ENCODE measurements around the gene SMCO2. TPM values are rescaled to one million over a fixed set of nuclear protein-coding genes. Genes with fewer than 3 reads are reported as not detected.
A peak's percentile ranks its signal among the peaks of the same experiment; 100 is the strongest.

The SMCO2 gene
- total and polyA plus RNA-seq, 4 donors: 0.16 to 0.33 (median 0.31) TPM; not detected in 1

DNA sequence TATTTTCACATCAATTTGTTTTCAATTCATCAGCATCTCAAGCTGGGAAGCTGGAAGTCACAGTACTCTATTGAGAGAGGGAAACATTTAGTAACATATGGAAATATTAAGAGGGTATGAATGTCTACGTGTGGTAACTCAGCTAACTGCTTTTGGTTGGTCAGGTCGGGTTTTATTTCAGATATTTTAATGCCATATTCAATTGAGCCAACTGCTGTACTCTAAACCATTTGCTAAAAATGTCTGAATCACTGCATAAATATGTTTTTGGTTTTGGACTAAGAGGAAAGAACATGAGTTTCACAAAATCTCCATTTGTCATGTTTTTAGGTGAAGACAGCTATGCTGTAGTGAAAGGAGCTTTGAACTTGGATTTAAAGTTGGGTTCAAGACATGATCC is 58.6 kb downstream of the SMCO2 start:
- H3K9me3 ChIP-seq (ENCODE audit: control insufficient read depth in 4 of 4, insufficient read depth in 3 of 4, low read length in 3 of 4): no peaks in the 10 kb centered on the region
- no peak overlapping the region for H3K4me3 ChIP-seq
- no peak overlapping the region for H3K9ac ChIP-seq (ENCODE audit: insufficient read depth in 1 of 2, low read length in 2 of 2)
- H3K27ac ChIP-seq (ENCODE audit: low read depth in 1 of 2, low read length in 1 of 2): peak overlapping the region in 1 of 2 donors; percentile 64
- H3K4me1 ChIP-seq (ENCODE audit: control insufficient read depth in 5 of 5, insufficient read depth in 5 of 5, low read length in 5 of 5): peaks cover 0 to 5% (median 0%) of the 10 kb centered on the region in 5 donors
- DNase-seq: no peak
- TF ChIP-seq, protein P1, sequence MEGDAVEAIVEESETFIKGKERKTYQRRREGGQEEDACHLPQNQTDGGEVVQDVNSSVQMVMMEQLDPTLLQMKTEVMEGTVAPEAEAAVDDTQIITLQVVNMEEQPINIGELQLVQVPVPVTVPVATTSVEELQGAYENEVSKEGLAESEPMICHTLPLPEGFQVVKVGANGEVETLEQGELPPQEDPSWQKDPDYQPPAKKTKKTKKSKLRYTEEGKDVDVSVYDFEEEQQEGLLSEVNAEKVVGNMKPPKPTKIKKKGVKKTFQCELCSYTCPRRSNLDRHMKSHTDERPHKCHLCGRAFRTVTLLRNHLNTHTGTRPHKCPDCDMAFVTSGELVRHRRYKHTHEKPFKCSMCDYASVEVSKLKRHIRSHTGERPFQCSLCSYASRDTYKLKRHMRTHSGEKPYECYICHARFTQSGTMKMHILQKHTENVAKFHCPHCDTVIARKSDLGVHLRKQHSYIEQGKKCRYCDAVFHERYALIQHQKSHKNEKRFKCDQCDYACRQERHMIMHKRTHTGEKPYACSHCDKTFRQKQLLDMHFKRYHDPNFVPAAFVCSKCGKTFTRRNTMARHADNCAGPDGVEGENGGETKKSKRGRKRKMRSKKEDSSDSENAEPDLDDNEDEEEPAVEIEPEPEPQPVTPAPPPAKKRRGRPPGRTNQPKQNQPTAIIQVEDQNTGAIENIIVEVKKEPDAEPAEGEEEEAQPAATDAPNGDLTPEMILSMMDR (IDR thresholded peaks at IDR 0.05; ENCODE audit: control extremely low read depth, extremely low read depth): no peak
- H3K27me3 ChIP-seq (ENCODE audit: control insufficient read depth in 3 of 3, insufficient read depth in 3 of 3, low read length in 2 of 3): no peaks in the 10 kb centered on the region
- ATAC-seq (ENCODE audit: insufficient read depth, low FRiP score): no peak
- H3K36me3 ChIP-seq (ENCODE audit: control insufficient read depth in 4 of 4, insufficient read depth in 4 of 4, low read length in 4 of 4): no peaks in the 10 kb centered on the region
- 86 to 93% methylated on average over 2 of the region's 2 CpGs for WGBS, 2 donors

DNA sequence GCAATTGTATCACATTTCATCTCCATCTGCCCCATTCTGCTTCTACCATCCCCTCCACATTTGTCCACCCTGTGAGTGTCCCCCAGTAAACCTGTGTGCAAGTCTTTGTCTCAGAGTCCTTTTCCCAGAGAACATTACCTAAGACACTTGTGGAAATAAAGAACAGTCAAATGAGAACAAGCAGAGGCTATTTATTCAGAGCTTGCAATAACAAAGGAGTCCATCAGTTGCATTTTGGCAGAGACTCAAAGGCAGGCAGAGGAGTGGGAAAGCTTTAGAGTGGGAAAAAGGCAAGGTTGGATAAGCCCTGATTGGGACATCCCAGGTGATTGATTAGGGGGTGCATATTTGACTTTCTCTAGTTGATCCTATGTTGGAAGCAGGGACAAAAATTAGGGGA is 59.2 kb downstream of the SMCO2 start:
- peak overlapping the region in 1 of 2 donors; percentile 64 for H3K27ac ChIP-seq (ENCODE audit: low read depth in 1 of 2, low read length in 1 of 2)
- ATAC-seq (ENCODE audit: insufficient read depth, low FRiP score) (no peak), DNase-seq (no peak)
- no peaks in the 10 kb centered on the region for H3K36me3 ChIP-seq (ENCODE audit: control insufficient read depth in 4 of 4, insufficient read depth in 4 of 4, low read length in 4 of 4)
- TF ChIP-seq, protein P1 (IDR thresholded peaks at IDR 0.05; ENCODE audit: control extremely low read depth, extremely low read depth): no peak
- peaks cover 0 to 3% (median 0%) of the 10 kb centered on the region in 5 donors for H3K4me1 ChIP-seq (ENCODE audit: control insufficient read depth in 5 of 5, insufficient read depth in 5 of 5, low read length in 5 of 5)
- H3K27me3 ChIP-seq (ENCODE audit: control insufficient read depth in 3 of 3, insufficient read depth in 3 of 3, low read length in 2 of 3): no peaks in the 10 kb centered on the region
- H3K9me3 ChIP-seq (ENCODE audit: control insufficient read depth in 4 of 4, insufficient read depth in 3 of 4, low read length in 3 of 4): no peaks in the 10 kb centered on the region
- no peak overlapping the region for H3K4me3 ChIP-seq
- no peak overlapping the region for H3K9ac ChIP-seq (ENCODE audit: insufficient read depth in 1 of 2, low read length in 2 of 2)

DNA sequence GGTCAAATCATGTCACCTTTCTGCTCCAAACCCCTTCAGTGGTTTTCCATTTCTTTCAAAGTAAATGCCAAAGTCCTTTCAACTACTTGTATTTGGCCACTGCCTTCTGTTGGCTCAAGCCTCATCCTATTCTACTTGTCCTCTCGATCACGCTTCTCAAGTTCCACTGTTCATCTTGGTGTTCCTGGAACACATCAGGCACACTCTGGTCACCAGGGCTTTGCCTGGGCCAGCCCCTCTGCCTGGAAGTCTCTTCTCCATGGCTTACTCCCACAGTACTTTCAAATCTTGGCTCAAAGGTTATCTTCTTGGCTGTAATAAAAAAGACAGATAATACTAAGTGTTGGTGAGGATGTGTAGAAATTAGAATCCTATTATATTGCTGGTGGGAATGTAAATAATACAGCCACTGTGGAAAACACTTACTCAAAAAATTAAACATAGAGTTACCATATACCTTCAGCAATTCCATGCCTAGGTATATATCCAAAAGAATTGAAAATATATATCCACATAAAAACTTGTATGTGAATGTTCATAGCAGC is 60.2 kb downstream of the SMCO2 start:
- no peak for ATAC-seq (ENCODE audit: insufficient read depth, low FRiP score)
- Histone ChIP-seq H3K27ac (ENCODE audit: low read depth in 1 of 2, low read length in 1 of 2) (peak overlapping the region in 1 of 2 donors; percentile 4), H3K27me3 (ENCODE audit: control insufficient read depth in 3 of 3, insufficient read depth in 3 of 3, low read length in 2 of 3) (no peaks in the 10 kb centered on the region), H3K36me3 (ENCODE audit: control insufficient read depth in 4 of 4, insufficient read depth in 4 of 4, low read length in 4 of 4) (no peaks in the 10 kb centered on the region), H3K4me1 (ENCODE audit: control insufficient read depth in 5 of 5, insufficient read depth in 5 of 5, low read length in 5 of 5) (peaks cover 0 to 9% (median 7%) of the 10 kb centered on the region in 5 donors), H3K9ac (ENCODE audit: insufficient read depth in 1 of 2, low read length in 2 of 2) (no peak overlapping the region), H3K4me3 (no peak overlapping the region), H3K9me3 (ENCODE audit: control insufficient read depth in 4 of 4, insufficient read depth in 3 of 4, low read length in 3 of 4) (no peaks in the 10 kb centered on the region)
- DNase-seq: no peak
- TF ChIP-seq, protein P1 (IDR thresholded peaks at IDR 0.05; ENCODE audit: control extremely low read depth, extremely low read depth): no peak
- 95 to 100% methylated on average over 2 of the region's 2 CpGs for WGBS, 2 donors

All from lung (tissue), 12 donors.